ENCODE results near the gene ADH7.

The ADH7 gene

DNA sequence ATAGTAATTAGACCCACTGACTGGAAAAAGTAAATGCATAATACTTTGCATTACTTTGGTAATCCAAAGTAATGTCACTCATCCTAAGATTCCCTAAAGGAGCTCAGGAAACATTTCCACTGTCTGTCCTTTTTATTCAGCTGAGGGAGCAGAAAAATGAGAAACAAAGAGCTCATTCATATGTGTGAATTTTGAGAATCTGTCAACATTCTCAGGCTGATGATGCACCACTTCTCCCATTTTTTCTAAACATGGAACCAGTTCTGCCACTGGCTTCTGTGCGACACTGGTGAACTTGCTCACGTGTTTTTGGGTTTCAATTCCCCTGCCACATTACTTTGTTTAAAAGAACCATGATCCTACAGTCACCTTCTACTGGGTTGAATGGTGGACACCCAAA is 28.4 kb upstream of the ADH7 start:
- H3K4me3 ChIP-seq (ENCODE audit: low read depth, low read length), result no peak overlapping the region
- TF ChIP-seq, protein P1, sequence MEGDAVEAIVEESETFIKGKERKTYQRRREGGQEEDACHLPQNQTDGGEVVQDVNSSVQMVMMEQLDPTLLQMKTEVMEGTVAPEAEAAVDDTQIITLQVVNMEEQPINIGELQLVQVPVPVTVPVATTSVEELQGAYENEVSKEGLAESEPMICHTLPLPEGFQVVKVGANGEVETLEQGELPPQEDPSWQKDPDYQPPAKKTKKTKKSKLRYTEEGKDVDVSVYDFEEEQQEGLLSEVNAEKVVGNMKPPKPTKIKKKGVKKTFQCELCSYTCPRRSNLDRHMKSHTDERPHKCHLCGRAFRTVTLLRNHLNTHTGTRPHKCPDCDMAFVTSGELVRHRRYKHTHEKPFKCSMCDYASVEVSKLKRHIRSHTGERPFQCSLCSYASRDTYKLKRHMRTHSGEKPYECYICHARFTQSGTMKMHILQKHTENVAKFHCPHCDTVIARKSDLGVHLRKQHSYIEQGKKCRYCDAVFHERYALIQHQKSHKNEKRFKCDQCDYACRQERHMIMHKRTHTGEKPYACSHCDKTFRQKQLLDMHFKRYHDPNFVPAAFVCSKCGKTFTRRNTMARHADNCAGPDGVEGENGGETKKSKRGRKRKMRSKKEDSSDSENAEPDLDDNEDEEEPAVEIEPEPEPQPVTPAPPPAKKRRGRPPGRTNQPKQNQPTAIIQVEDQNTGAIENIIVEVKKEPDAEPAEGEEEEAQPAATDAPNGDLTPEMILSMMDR (IDR thresholded peaks at IDR 0.05; ENCODE audit: low read depth, low read length, missing control alignments), result no peak
- DNase-seq (ENCODE audit: low read depth), result no peak

DNA sequence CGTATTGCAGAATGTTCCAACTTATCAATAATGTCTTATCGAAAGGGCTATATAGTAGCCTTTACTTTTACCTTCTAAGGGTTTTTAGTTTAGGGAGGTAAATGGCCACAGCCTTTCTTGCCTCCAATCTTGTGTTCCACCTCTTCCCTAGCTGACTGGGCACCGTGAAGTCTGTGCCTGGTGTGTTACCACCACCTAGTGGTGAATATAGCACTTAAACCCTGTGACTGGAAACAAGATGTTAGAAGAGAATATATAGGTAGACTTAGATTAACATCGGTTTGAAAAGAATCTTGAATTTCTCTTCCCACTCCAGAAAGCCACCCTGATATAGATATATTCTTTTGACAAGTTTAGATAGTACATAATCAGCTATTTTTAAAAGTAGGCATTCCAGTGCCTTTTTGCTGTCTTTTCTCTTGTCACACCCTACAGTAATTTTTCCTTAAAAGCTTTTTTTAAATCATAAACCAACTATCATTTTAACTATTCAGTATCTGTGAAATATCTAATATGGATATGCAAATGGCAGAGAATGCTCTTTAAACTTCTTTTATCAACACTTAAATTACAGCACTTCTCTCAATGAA is 27.8 kb upstream of the ADH7 start:
- TF ChIP-seq, protein P1 (IDR thresholded peaks at IDR 0.05; ENCODE audit: low read depth, low read length, missing control alignments), result peak; percentile 69
- no peak overlapping the region for H3K4me3 ChIP-seq (ENCODE audit: low read depth, low read length)
- DNase-seq (ENCODE audit: low read depth), result peak; percentile 24

DNA sequence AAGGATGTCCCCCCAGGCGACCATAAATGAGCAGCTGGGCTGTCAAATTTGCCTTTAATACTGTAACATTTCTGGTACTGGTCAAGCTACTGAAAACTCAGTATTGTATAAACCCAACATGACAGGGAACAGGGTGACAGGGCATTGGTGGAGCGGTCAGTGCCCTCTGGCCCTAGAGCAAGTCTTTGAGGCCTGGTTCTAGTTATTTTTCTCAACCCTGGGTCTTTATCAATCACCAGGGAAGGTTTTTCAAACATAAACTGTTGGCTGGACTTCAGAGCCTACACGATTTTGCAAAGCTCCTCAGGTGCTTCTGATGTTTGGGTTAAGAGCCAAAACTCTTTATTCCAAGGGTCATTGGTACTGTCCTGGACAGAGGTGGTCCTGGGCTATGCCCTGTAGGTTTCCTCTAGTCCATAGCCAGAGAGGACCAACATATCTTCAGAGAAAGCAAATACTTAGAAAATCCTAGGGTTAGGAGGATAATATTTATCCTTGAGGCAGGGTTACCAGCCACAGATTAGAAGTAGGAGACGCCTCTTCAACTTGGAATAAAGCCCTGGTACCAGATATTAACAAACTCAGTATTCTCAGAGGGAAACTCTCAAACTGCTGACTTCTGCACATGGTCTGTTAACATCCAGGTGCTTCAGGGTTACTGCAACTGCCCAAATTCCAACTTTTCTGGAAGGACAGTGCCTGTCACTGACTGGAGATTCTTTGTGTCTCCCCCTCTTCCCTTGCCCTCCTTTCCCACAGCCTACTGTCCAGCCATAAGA is 26.7 kb upstream of the ADH7 start:
- H3K4me3 ChIP-seq (ENCODE audit: low read depth, low read length), result no peak overlapping the region
- DNase-seq (ENCODE audit: low read depth), result no peak
- TF ChIP-seq, protein P1 (IDR thresholded peaks at IDR 0.05; ENCODE audit: low read depth, low read length, missing control alignments), result no peak

DNA sequence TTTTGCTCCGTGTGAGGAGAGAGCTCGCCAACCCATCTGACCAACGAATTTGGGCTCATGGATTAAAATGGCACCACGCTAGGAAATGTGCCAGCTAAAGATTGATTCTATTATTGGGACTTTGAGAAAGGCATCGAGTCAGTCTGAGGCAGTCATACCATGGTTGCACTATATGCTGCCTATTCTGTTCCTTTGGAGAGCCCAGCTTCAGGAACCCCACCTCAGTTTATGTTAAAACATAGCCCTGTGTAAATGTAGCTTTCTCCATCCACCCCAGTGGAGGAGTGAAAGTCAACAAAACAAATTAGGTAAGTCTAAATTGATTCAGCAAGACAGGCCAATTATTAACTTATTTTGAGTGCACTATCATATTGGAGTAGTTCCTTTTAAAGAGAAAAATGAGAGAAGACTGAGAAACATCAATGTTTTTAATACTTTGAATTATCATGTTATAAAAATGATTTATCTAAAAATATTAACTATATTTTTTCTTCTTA is 24.5 kb upstream of the ADH7 start:
- no peak for DNase-seq (ENCODE audit: low read depth)
- TF ChIP-seq, protein P1 (IDR thresholded peaks at IDR 0.05; ENCODE audit: low read depth, low read length, missing control alignments), result no peak
- no peak overlapping the region for H3K4me3 ChIP-seq (ENCODE audit: low read depth, low read length)

DNA sequence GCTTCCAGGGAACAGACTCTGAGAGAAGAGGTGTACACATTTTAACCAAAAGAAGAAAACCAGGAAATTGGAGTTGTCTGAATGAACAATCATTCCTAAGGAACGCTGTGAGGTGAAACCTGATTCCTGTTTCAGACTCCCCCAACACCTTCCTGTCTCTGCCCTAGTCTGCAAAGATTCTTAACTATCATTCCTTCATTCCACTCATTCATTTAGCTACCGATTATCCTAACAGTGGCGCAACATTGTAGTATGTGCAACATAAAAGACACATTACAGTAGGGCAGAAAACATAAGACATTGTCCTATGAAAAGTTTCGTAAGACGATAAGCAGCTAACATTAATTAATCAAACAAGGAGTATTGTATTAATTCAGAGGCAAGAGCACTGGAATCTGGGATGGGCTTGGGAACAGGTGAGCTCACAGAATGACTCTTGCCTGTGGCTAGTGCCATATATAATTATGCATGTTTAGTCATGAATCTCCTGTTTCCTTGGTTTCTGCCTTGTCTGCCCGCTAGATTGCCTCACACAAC is 23.8 kb upstream of the ADH7 start:
- H3K4me3 ChIP-seq (ENCODE audit: low read depth, low read length), result no peak overlapping the region
- TF ChIP-seq, protein P1 (IDR thresholded peaks at IDR 0.05; ENCODE audit: low read depth, low read length, missing control alignments), result no peak
- no peak for DNase-seq (ENCODE audit: low read depth)

DNA sequence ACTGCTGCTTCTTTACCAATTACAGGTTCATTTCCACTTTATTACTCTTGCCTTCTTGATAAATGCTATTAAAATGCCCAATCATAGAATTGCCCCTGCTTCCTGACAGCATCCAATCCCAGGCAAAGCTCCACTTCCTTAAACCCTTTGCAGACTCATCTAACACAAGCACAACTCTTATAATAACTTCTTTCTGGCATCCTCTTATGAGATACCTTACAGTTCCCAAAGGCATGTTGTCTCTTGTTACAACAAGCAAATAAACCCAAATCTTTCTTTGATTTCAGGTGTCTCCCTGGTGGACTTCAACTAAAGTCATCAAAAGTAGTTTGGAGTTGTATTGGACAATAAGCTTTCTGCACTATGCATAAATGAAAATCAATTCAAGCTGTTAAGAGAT is 22.5 kb upstream of the ADH7 start:
- DNase-seq (ENCODE audit: low read depth), result no peak
- H3K4me3 ChIP-seq (ENCODE audit: low read depth, low read length), result no peak overlapping the region
- TF ChIP-seq, protein P1 (IDR thresholded peaks at IDR 0.05; ENCODE audit: low read depth, low read length, missing control alignments), result no peak
